ENCODE results near the gene RFPL4A.
"Not testable (repeated sequence)": the region's sequence is repeated elsewhere in the genome, so short reads cannot be mapped to it uniquely, and the experiment has no call there.

The RFPL4A gene

GRCh38 chr19:55758797-55759196, at the start of gene RFPL4A:
RFPL4A (plus strand) TSS chr19:55759097; CDS start chr19:55761801, 2,704 bp downstream.
- H3K27me3 ChIP-seq (ENCODE audit: low read depth, low read length); H3K36me3 ChIP-seq (ENCODE audit: control insufficient read depth in 1 of 2, insufficient read depth in 2 of 2, low read length in 2 of 2); H3K4me1 ChIP-seq (ENCODE audit: control insufficient read depth in 1 of 2, insufficient read depth in 2 of 2, low read length in 2 of 2); H3K4me3 ChIP-seq (ENCODE audit: low read depth in 1 of 2, low read length in 2 of 2); H3K9me3 ChIP-seq (ENCODE audit: control insufficient read depth in 1 of 2, low read length in 2 of 2); H3K27ac ChIP-seq (ENCODE audit: low read length): not testable (repeated sequence)

DNA sequence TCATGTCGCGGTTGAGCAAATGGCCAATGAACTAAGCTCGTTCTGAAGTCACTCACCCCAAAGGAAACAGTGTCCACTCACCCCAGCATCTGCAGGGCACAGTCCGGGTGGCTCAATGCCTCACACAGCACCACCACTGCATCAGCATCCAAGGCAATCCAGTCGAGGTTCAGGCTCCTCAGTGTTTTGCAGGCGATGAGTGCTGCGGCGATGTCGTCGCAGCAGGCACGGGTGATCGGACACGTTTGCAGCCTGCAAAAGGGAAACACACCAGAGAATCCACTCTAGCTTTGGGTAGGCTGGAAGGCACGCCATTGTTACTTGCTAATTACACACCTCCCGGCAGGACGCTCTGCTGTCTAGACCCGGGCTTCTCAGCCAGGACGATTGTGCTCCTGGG, 47.2 kb upstream of the RFPL4A start:
- Histone ChIP-seq H3K4me3 (ENCODE audit: low read depth in 1 of 2, low read length in 2 of 2) (no peak overlapping the region), H3K27me3 (ENCODE audit: low read depth, low read length) (no peaks in the 10 kb centered on the region), H3K36me3 (ENCODE audit: control insufficient read depth in 1 of 2, insufficient read depth in 2 of 2, low read length in 2 of 2) (no peaks in the 10 kb centered on the region), H3K9me3 (ENCODE audit: control insufficient read depth in 1 of 2, low read length in 2 of 2) (no peaks in the 10 kb centered on the region), H3K27ac (ENCODE audit: low read length) (no peak overlapping the region), H3K4me1 (ENCODE audit: control insufficient read depth in 1 of 2, insufficient read depth in 2 of 2, low read length in 2 of 2) (no peaks in the 10 kb centered on the region)

- no peaks in the 10 kb centered on the region for H3K27me3 ChIP-seq (ENCODE audit: low read depth, low read length)
- no peaks in the 10 kb centered on the region for H3K9me3 ChIP-seq (ENCODE audit: control insufficient read depth in 1 of 2, low read length in 2 of 2)
- no peak overlapping the region for H3K27ac ChIP-seq (ENCODE audit: low read length)
- H3K4me3 ChIP-seq (ENCODE audit: low read depth in 1 of 2, low read length in 2 of 2) = no peak overlapping the region
- H3K36me3 ChIP-seq (ENCODE audit: control insufficient read depth in 1 of 2, insufficient read depth in 2 of 2, low read length in 2 of 2) = no peaks in the 10 kb centered on the region
- no peaks in the 10 kb centered on the region for H3K4me1 ChIP-seq (ENCODE audit: control insufficient read depth in 1 of 2, insufficient read depth in 2 of 2, low read length in 2 of 2)
Observed at GRCh38 chr19:55712804-55713631, 45.9 kb upstream of the RFPL4A start.

GRCh38 chr19:55716531-55716930, 42.4 kb upstream of the RFPL4A start:
- Histone ChIP-seq H3K4me3 (ENCODE audit: low read depth in 1 of 2, low read length in 2 of 2) (no peak overlapping the region), H3K9me3 (ENCODE audit: control insufficient read depth in 1 of 2, low read length in 2 of 2) (peaks cover 0 to 6% of the 10 kb centered on the region in 2 donors), H3K27me3 (ENCODE audit: low read depth, low read length) (no peaks in the 10 kb centered on the region), H3K36me3 (ENCODE audit: control insufficient read depth in 1 of 2, insufficient read depth in 2 of 2, low read length in 2 of 2) (no peaks in the 10 kb centered on the region), H3K27ac (ENCODE audit: low read length) (no peak overlapping the region), H3K4me1 (ENCODE audit: control insufficient read depth in 1 of 2, insufficient read depth in 2 of 2, low read length in 2 of 2) (no peaks in the 10 kb centered on the region)

DNA sequence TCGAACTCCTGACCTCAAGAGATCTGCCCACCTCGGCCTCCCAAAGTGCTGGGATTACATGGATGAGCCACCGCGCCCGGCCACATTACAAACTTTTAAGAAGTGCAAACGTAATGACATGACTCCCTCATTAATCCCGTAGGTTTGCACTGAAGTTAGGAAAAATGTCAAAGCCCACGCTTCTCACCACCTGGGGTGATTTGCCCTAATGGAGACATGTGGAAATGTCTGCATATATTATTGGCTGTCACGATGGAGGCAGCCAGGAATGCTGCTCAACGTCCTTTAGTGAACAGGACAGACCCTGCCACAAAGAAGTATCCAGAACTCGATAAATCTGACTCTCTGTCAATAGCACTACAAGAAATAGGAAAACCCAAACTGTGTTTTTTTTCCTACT, 41.6 kb upstream of the RFPL4A start:
- peaks cover 0 to 9% of the 10 kb centered on the region in 2 donors for H3K9me3 ChIP-seq (ENCODE audit: control insufficient read depth in 1 of 2, low read length in 2 of 2)
- H3K27me3 ChIP-seq (ENCODE audit: low read depth, low read length) = no peaks in the 10 kb centered on the region
- no peaks in the 10 kb centered on the region for H3K4me1 ChIP-seq (ENCODE audit: control insufficient read depth in 1 of 2, insufficient read depth in 2 of 2, low read length in 2 of 2)

DNA sequence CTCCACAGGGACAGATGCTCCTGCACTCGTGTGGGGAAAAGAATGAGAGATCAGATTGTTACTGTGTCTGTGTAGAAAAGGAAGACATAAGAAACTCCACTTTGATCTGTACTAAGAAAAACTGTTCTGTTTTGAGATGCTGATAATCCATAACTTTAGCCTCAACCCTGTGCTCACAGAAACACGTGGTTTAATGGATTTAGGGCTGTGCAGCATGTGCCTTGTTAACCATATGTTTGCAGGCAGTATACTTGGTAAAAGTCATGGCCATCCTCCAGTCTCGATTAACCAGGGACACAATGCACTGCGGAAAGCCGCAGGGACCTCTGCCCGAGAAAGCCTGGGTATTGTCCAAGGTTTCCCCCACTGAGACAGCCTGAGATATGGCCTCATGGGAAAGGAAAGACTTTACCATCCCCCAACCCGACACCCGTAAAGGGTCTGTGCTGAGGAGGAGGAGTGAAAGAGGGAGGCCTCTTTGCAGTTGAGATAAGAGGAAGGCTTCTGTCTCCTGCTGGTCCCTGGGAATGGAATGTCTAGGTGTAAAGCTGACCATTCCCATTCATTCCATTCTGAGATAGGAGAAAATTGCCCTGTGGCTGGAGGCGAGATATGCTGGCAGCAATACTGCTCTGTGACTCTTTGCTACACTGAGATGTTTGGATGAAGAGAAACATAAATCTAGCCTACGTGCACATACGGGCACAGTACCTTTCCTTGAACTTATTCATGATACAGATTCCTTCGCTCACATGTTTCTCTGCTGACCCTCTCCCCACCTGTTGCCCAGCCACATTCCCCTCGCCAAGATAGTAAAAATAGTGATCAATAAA, 40.8 kb upstream of the RFPL4A start:
- not testable (repeated sequence) for H3K4me1 ChIP-seq (ENCODE audit: control insufficient read depth in 1 of 2, insufficient read depth in 2 of 2, low read length in 2 of 2); H3K27ac ChIP-seq (ENCODE audit: low read length); H3K36me3 ChIP-seq (ENCODE audit: control insufficient read depth in 1 of 2, insufficient read depth in 2 of 2, low read length in 2 of 2); H3K4me3 ChIP-seq (ENCODE audit: low read depth in 1 of 2, low read length in 2 of 2); H3K9me3 ChIP-seq (ENCODE audit: control insufficient read depth in 1 of 2, low read length in 2 of 2); H3K27me3 ChIP-seq (ENCODE audit: low read depth, low read length)

More for the DNA sequence above, 41.6 kb upstream of the RFPL4A start:
- no peak overlapping the region for H3K4me3 ChIP-seq (ENCODE audit: low read depth in 1 of 2, low read length in 2 of 2)
- no peaks in the 10 kb centered on the region for H3K36me3 ChIP-seq (ENCODE audit: control insufficient read depth in 1 of 2, insufficient read depth in 2 of 2, low read length in 2 of 2)
- no peak overlapping the region for H3K27ac ChIP-seq (ENCODE audit: low read length)

DNA sequence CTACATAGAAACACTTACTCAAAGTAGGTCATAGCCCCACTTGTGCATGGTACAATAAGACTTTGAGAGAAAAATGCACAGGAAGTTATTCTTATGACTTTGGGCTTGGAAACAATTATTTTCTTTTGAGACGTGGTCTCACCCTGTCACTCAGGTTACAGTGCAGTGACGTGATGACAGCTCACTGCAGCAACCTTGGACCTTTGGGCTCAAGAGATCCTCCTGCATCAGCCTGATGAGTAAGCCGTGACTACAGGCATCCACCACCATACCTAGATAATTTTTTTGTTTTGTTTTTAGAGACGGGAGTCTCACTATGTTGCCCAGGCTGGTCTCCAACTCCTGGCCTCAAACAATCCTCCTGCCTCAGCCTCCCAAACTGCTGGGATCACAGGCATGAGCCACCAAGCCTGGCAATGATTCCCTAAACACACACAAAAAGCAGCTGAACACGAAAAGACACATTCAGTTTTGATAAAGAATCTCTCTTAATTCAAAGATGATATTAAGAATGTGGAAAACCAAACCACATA, 38.6 kb upstream of the RFPL4A start:
- H3K4me3 ChIP-seq (ENCODE audit: low read depth in 1 of 2, low read length in 2 of 2) = no peak overlapping the region
- H3K36me3 ChIP-seq (ENCODE audit: control insufficient read depth in 1 of 2, insufficient read depth in 2 of 2, low read length in 2 of 2) = no peaks in the 10 kb centered on the region
- no peak overlapping the region for H3K27ac ChIP-seq (ENCODE audit: low read length)
- no peaks in the 10 kb centered on the region for H3K4me1 ChIP-seq (ENCODE audit: control insufficient read depth in 1 of 2, insufficient read depth in 2 of 2, low read length in 2 of 2)
- H3K27me3 ChIP-seq (ENCODE audit: low read depth, low read length) = no peaks in the 10 kb centered on the region
- peaks cover 0 to 9% of the 10 kb centered on the region in 2 donors for H3K9me3 ChIP-seq (ENCODE audit: control insufficient read depth in 1 of 2, low read length in 2 of 2)

- H3K9me3 ChIP-seq (ENCODE audit: control insufficient read depth in 1 of 2, low read length in 2 of 2) = peaks cover 0 to 9% of the 10 kb centered on the region in 2 donors
- no peaks in the 10 kb centered on the region for H3K4me1 ChIP-seq (ENCODE audit: control insufficient read depth in 1 of 2, insufficient read depth in 2 of 2, low read length in 2 of 2)
- no peaks in the 10 kb centered on the region for H3K27me3 ChIP-seq (ENCODE audit: low read depth, low read length)
- H3K4me3 ChIP-seq (ENCODE audit: low read depth in 1 of 2, low read length in 2 of 2) = no peak overlapping the region
- no peak overlapping the region for H3K27ac ChIP-seq (ENCODE audit: low read length)
- no peaks in the 10 kb centered on the region for H3K36me3 ChIP-seq (ENCODE audit: control insufficient read depth in 1 of 2, insufficient read depth in 2 of 2, low read length in 2 of 2)
Observed at GRCh38 chr19:55720801-55721200, 38.1 kb upstream of the RFPL4A start.

DNA sequence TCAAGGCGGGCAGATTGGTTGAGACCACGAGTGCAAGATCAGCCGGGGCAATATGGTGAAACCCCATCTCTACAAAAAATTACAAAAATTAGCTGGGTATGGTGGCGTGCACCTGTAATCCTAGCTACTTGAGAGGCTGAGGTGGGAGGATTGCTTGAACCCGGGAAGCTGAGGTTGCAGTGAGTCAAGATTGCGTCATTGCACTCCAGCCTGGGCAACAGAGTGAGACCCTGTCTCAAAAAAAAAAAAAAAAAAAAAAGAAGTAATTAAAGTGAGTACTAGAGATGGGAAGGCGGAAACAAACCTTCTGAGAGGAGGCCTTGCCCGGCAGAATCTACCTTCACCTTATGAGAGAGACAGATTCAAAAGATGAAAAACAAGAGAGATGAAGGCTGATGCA, 35.4 kb upstream of the RFPL4A start:
- Histone ChIP-seq H3K27ac (ENCODE audit: low read length) (no peak overlapping the region), H3K4me1 (ENCODE audit: control insufficient read depth in 1 of 2, insufficient read depth in 2 of 2, low read length in 2 of 2) (no peaks in the 10 kb centered on the region), H3K27me3 (ENCODE audit: low read depth, low read length) (no peaks in the 10 kb centered on the region), H3K9me3 (ENCODE audit: control insufficient read depth in 1 of 2, low read length in 2 of 2) (peaks cover 0 to 9% of the 10 kb centered on the region in 2 donors), H3K4me3 (ENCODE audit: low read depth in 1 of 2, low read length in 2 of 2) (no peak overlapping the region), H3K36me3 (ENCODE audit: control insufficient read depth in 1 of 2, insufficient read depth in 2 of 2, low read length in 2 of 2) (no peaks in the 10 kb centered on the region)

- not testable (repeated sequence) for H3K27ac ChIP-seq (ENCODE audit: low read length); H3K9me3 ChIP-seq (ENCODE audit: control insufficient read depth in 1 of 2, low read length in 2 of 2); H3K36me3 ChIP-seq (ENCODE audit: control insufficient read depth in 1 of 2, insufficient read depth in 2 of 2, low read length in 2 of 2); H3K4me3 ChIP-seq (ENCODE audit: low read depth in 1 of 2, low read length in 2 of 2); H3K27me3 ChIP-seq (ENCODE audit: low read depth, low read length); H3K4me1 ChIP-seq (ENCODE audit: control insufficient read depth in 1 of 2, insufficient read depth in 2 of 2, low read length in 2 of 2)
Observed at GRCh38 chr19:55730378-55730777, 28.5 kb upstream of the RFPL4A start.

DNA sequence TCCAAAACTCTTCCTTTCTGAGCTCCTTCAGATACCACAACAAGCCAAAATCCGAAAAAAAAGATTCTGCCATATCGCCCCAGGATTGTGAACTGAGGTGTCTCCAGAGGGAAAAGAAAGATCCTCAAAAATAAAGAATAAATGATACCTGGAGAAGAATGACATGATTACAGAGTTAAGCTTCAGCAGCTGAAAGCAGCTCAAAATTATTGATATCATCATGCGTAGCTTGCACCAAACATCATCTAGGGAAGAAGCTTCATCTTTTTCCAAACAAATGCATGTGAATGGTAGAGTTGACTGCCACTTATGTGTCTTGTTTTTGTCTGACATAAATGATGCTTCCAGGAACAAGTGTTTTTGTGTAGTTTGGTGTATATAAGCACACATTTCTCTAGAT, 20.6 kb upstream of the RFPL4A start, which contains the start of gene NLRP9:
Gene NLRP9, minus strand, starts transcription at position 101 of the 400 bp plus-strand sequence. Its CDS starts 28 bp downstream, at position 73.
- H3K27me3 ChIP-seq (ENCODE audit: low read depth, low read length) = no peaks in the 10 kb centered on the region
- H3K27ac ChIP-seq (ENCODE audit: low read length) = no peak within 1 kb of the TSS
- no peak within 1 kb of the TSS for H3K4me3 ChIP-seq (ENCODE audit: low read depth in 1 of 2, low read length in 2 of 2)
- no peaks in the 10 kb centered on the region for H3K4me1 ChIP-seq (ENCODE audit: control insufficient read depth in 1 of 2, insufficient read depth in 2 of 2, low read length in 2 of 2)
- no peaks in the 10 kb centered on the region for H3K36me3 ChIP-seq (ENCODE audit: control insufficient read depth in 1 of 2, insufficient read depth in 2 of 2, low read length in 2 of 2)
- no peaks in the 10 kb centered on the region for H3K9me3 ChIP-seq (ENCODE audit: control insufficient read depth in 1 of 2, low read length in 2 of 2)

Measured in muscle layer of duodenum (tissue), 2 donors.